GM12878 (cell line): Measurements from ENCODE around the gene TOLLIP. TPM values are rescaled to one million over a fixed set of nuclear protein-coding genes. Genes with fewer than 3 reads are reported as not detected.

Source experiments
- ATAC-seq: fragments of 200-7000 bp; cut with Tn5 transposase; 3 replicates; pipeline ENCODE4 v1.9.1; 2020; ENCODE audit warnings: mild to moderate bottlenecking, moderate library complexity
- BruUV-seq: library from RNA; stranded (reverse); fragments of 400-500 nt; replicated peaks from 2 replicates; lab custom pipeline; 2021; lab: Mats Ljungman, UMichigan
- CTCF ChIA-PET: fragments of 300-600 bp; sonication (Branson Sonifier 250); formaldehyde crosslinking; extraction: SDS; loops from one replicate; lab custom pipeline; 2021; ENCODE audit warnings: inconsistent platforms; lab: Yijun Ruan, JAX
- POLR2A ChIA-PET: fragments of 350-600 bp; formaldehyde crosslinking; extraction: SDS; loops from one replicate; lab custom pipeline; 2021; ENCODE audit warnings: inconsistent platforms; lab: Charles Lee
- RAD21 ChIA-PET: fragments of 300-600 bp; sonication (Branson Sonifier 250); formaldehyde crosslinking; loops from one replicate; lab custom pipeline; 2023; ENCODE audit warnings: antibody characterized with exemption; ENCODE audit not compliant: unreplicated experiment; lab: Charles Lee
- SMC1A ChIA-PET: fragments of 300-600 bp; sonication (Branson Sonifier 250); formaldehyde crosslinking; loops from one replicate; lab custom pipeline; 2023; ENCODE audit not compliant: unreplicated experiment, uncharacterized antibody; lab: Charles Lee
- DNase-seq: peaks from one replicate; pipeline ENCODE4 v3.0.0-alpha.2; 2011; ENCODE audit warnings: low read depth, low spot score
- FAIRE-seq: peaks from 3 replicates; lab custom pipeline; 2011; peaks lifted over from hg19 to GRCh38; lab: Jason Lieb, UNC
- H2AFZ ChIP-seq: 2 replicates; pipeline ENCODE4 v1.6.0; 2011; ENCODE audit warnings: low read depth, low read length, control low read depth; ENCODE audit not compliant: control insufficient read depth
- H3K27ac ChIP-seq: 2 replicates; pipeline ENCODE4 v1.5.1; 2011; ENCODE audit warnings: control low read depth; ENCODE audit not compliant: control insufficient read depth, insufficient read depth
- H3K27me3 ChIP-seq, 2 experiments: replicated peaks in 1 of 2; 2 replicates each; pipeline versions ENCODE4 v1.6.0 to v1.6.1; 2011; ENCODE audit warnings: low read length in 1 of 2; ENCODE audit not compliant: control insufficient read depth in 2 of 2, insufficient read depth in 2 of 2
- H3K36me3 ChIP-seq, 2 experiments: 2 replicates each; pipeline ENCODE4 v1.5.1; 2011; ENCODE audit warnings: low read length in 1 of 2; ENCODE audit not compliant: control insufficient read depth in 2 of 2, insufficient read depth in 2 of 2
- H3K4me1 ChIP-seq: 2 replicates; pipeline ENCODE4 v1.6.1; 2011; ENCODE audit warnings: mild to moderate bottlenecking, low read length, moderate library complexity, mixed read lengths; ENCODE audit not compliant: control insufficient read depth, insufficient read depth
- H3K4me2 ChIP-seq: 2 replicates; pipeline ENCODE4 v1.6.0; 2011; ENCODE audit warnings: control low read depth; ENCODE audit not compliant: control insufficient read depth, insufficient read depth
- H3K4me3 ChIP-seq: fragments of 200-600 bp; sonication (generic); 2 replicates; pipeline ENCODE4 v1.5.1; 2016
- H3K79me2 ChIP-seq: 2 replicates; pipeline ENCODE4 v1.6.0; 2011; ENCODE audit warnings: low read length; ENCODE audit not compliant: control insufficient read depth, insufficient read depth
- H3K9ac ChIP-seq: 2 replicates; pipeline ENCODE4 v1.8.0; 2011; ENCODE audit warnings: low read length, control low read depth, mixed read lengths; ENCODE audit not compliant: control insufficient read depth, insufficient read depth
- H3K9me3 ChIP-seq: replicated peaks from 3 replicates; pipeline ENCODE4 v1.5.1; 2011; ENCODE audit warnings: mild to moderate bottlenecking, low read length; ENCODE audit not compliant: control insufficient read depth, insufficient read depth
- H4K20me1 ChIP-seq: 2 replicates; pipeline ENCODE4 v1.6.0; 2011; ENCODE audit not compliant: control insufficient read depth, insufficient read depth
- BCL11A ChIP-seq: IDR thresholded peaks from 2 replicates; pipeline ENCODE4 v1.6.1; 2011; ENCODE audit warnings: low read depth, low read length
- BMI1 ChIP-seq: fragments of 450-650 bp; IDR thresholded peaks from 2 replicates; pipeline ENCODE4 v1.6.1; 2016; ENCODE audit warnings: mild to moderate bottlenecking, moderate library complexity, borderline replicate concordance
- CHD2 ChIP-seq: IDR thresholded peaks from 2 replicates; pipeline ENCODE4 v1.6.1; 2011; ENCODE audit warnings: low read depth, low read length, improper control_type of control experiment, borderline replicate concordance
- E2F4 ChIP-seq: IDR thresholded peaks from 2 replicates; pipeline ENCODE4 v1.6.1; 2012; ENCODE audit warnings: low read depth, low read length, improper control_type of control experiment
- ELK1 ChIP-seq: IDR thresholded peaks from 2 replicates; pipeline ENCODE4 v1.6.1; 2012; ENCODE audit warnings: low read depth, low read length, improper control_type of control experiment
- HCFC1 ChIP-seq: fragments of 150-350 bp; IDR thresholded peaks from 2 replicates; pipeline ENCODE4 v1.6.1; 2014; ENCODE audit warnings: low read length
- JUNB ChIP-seq: IDR thresholded peaks from 2 replicates; pipeline ENCODE4 v1.6.1; 2016; ENCODE audit warnings: antibody characterized with exemption, mild to moderate bottlenecking
- KAT2A ChIP-seq: conservative IDR thresholded peaks from 2 replicates; pipeline ENCODE4 v1.6.1; 2011; ENCODE audit warnings: low read depth, low read length; ENCODE audit not compliant: control insufficient read depth
- MAX ChIP-seq: IDR thresholded peaks from 2 replicates; pipeline ENCODE4 v1.6.1; 2012; ENCODE audit warnings: low read depth, low read length, improper control_type of control experiment
- NFIC ChIP-seq: IDR thresholded peaks from 2 replicates; pipeline ENCODE4 v1.6.1; 2012; ENCODE audit warnings: low read depth, mild to moderate bottlenecking, inconsistent platforms, low read length, moderate library complexity
- NFXL1 ChIP-seq: fragments of 450-650 bp; IDR thresholded peaks from 2 replicates; pipeline ENCODE4 v1.6.1; 2017; ENCODE audit warnings: antibody characterized with exemption, mild to moderate bottlenecking, borderline replicate concordance
- USF1 ChIP-seq: IDR thresholded peaks from 2 replicates; pipeline ENCODE4 v1.6.1; 2011; ENCODE audit warnings: borderline replicate concordance, low read depth, mild to moderate bottlenecking, moderate library complexity, mixed read lengths, low read length; ENCODE audit not compliant: insufficient read depth; ENCODE audit errors: extremely low read length
- USF2 ChIP-seq: IDR thresholded peaks from 2 replicates; pipeline ENCODE4 v1.6.1; 2011; ENCODE audit warnings: low read depth, low read length, improper control_type of control experiment, borderline replicate concordance
- YY1 ChIP-seq: IDR thresholded peaks from 2 replicates; pipeline ENCODE4 v1.6.1; 2011; ENCODE audit warnings: low read depth, mild to moderate bottlenecking, low read length
- ZNF217 ChIP-seq: fragments of 450-650 bp; IDR thresholded peaks from 2 replicates; pipeline ENCODE4 v1.6.1; 2017; ENCODE audit warnings: antibody characterized with exemption, mild to moderate bottlenecking
- WGBS: methylation state at CpG from one replicate; pipeline ENCODE4 v1.1.6; 2016; ENCODE audit warnings: low lambda C conversion rate; ENCODE audit not compliant: insufficient replicate concordance, insufficient coverage; ENCODE audit errors: missing lambda C conversion rate; 5-methylcytosine and 5-hydroxymethylcytosine counted together
- in situ Hi-C: fragments of 300-500 bp; cut with MboI; formaldehyde crosslinking; loops from 9 replicates; pipeline ENCODE4 v1.14.3; 2018; ENCODE audit warnings: mixed read lengths
- intact Hi-C: fragments of 100-400 bp; cut with micrococcal nuclease; formaldehyde crosslinking; loops from one replicate; pipeline ENCODE4 v1.14.2; 2022; ENCODE audit not compliant: unreplicated experiment
- polyA plus RNA-seq, 11 experiments: library from polyadenylated mRNA; depleted of rRNA in 4 of 11; unstranded in 6 of 11; stranded (reverse) in 5 of 11; fragments of >200 nt; fragmentation: Nextera tagmentation in 4 of 11; fragmentation: Illumina TruSeq in 1 of 11; extraction: Ambion mirVana in 4 of 11; extraction: Trizol in 1 of 11; gene quantifications; 1 replicate in 1 of 11; 2 replicates in 10 of 11; pipeline versions ENCODE4 v1.2.1 to v1.2.3, GENCODE V29; 2011 to 2016; ENCODE audit warnings: inconsistent platforms in 2 of 11, missing spikeins in 2 of 11, low read depth in 1 of 11
- total RNA-seq, 4 experiments: library from RNA; depleted of rRNA in 3 of 4; stranded (reverse); fragments of >200 nt in 3 of 4; fragmentation: Illumina TruSeq in 1 of 4; extraction: Trizol in 1 of 4; gene quantifications; 2 replicates each; pipeline versions ENCODE4 v1.2.1 to v1.2.3, GENCODE V29; 2013 to 2021
- TF ChIP-seq, protein P1 (sequence below): fragments of 450-650 bp; IDR thresholded peaks from 2 replicates; pipeline ENCODE4 v1.6.1; 2017; ENCODE audit warnings: antibody characterized with exemption, mild to moderate bottlenecking, moderate library complexity

The TOLLIP gene
- total and polyA plus RNA-seq, 10 of the 15 experiments (the other 5 are each of a cell fraction or from before 2014, with no cell fraction given): 0.47 to 39.5 (median 21.6) TPM

- Histone ChIP-seq H3K9ac (no peak overlapping the region), H4K20me1 (no peaks in the 10 kb centered on the region; the same call in 1 of the 2 replicates), H3K79me2 (no peaks in the 10 kb centered on the region), H3K4me2 (no peak overlapping the region), H2AFZ (no peak overlapping the region), H3K4me3 (no peak overlapping the region), H3K36me3 (peaks cover 4 to 16% of the 10 kb centered on the region in 2 experiments; a peak in 3 of 4 replicates), H3K9me3 (no peaks in the 10 kb centered on the region), H3K27me3 (no peaks in the 10 kb centered on the region), H3K4me1 (no peaks in the 10 kb centered on the region), H3K27ac (no peak overlapping the region)
- no peak for FAIRE-seq
- 91% methylated on average over 32 of the region's 33 CpGs for WGBS
- no peak for DNase-seq
- in situ Hi-C loops (no loop called here), intact Hi-C loops (no loop called here)
- no peak for ATAC-seq
- TF ChIP-seq KAT2A (no peak), HCFC1 (no peak), E2F4 (no peak), ZNF217 (no peak), ELK1 (no peak), BMI1 (no peak), CHD2 (no peak), NFXL1 (no peak), USF2 (no peak), BCL11A (no peak), MAX (no peak), YY1 (no peak), USF1 (no peak), JUNB (no peak), NFIC (no peak)
- TF ChIP-seq, protein P1, sequence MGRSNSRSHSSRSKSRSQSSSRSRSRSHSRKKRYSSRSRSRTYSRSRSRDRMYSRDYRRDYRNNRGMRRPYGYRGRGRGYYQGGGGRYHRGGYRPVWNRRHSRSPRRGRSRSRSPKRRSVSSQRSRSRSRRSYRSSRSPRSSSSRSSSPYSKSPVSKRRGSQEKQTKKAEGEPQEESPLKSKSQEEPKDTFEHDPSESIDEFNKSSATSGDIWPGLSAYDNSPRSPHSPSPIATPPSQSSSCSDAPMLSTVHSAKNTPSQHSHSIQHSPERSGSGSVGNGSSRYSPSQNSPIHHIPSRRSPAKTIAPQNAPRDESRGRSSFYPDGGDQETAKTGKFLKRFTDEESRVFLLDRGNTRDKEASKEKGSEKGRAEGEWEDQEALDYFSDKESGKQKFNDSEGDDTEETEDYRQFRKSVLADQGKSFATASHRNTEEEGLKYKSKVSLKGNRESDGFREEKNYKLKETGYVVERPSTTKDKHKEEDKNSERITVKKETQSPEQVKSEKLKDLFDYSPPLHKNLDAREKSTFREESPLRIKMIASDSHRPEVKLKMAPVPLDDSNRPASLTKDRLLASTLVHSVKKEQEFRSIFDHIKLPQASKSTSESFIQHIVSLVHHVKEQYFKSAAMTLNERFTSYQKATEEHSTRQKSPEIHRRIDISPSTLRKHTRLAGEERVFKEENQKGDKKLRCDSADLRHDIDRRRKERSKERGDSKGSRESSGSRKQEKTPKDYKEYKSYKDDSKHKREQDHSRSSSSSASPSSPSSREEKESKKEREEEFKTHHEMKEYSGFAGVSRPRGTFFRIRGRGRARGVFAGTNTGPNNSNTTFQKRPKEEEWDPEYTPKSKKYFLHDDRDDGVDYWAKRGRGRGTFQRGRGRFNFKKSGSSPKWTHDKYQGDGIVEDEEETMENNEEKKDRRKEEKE: no peak
- CTCF ChIA-PET: no interaction called here
- POLR2A ChIA-PET: no interaction called here
- BruUV-seq: no TSS peak
- RAD21 ChIA-PET: no interaction called here
- SMC1A ChIA-PET: no interaction called here
Measured at GRCh38 chr11:1281326-1281973, 28.0 kb downstream of the TOLLIP start.
